Measurements from ENCODE around the gene EIF6.
"Not testable (repeated sequence)": the region's sequence is repeated elsewhere in the genome, so short reads cannot be mapped to it uniquely, and the experiment has no call there.

The EIF6 gene

DNA sequence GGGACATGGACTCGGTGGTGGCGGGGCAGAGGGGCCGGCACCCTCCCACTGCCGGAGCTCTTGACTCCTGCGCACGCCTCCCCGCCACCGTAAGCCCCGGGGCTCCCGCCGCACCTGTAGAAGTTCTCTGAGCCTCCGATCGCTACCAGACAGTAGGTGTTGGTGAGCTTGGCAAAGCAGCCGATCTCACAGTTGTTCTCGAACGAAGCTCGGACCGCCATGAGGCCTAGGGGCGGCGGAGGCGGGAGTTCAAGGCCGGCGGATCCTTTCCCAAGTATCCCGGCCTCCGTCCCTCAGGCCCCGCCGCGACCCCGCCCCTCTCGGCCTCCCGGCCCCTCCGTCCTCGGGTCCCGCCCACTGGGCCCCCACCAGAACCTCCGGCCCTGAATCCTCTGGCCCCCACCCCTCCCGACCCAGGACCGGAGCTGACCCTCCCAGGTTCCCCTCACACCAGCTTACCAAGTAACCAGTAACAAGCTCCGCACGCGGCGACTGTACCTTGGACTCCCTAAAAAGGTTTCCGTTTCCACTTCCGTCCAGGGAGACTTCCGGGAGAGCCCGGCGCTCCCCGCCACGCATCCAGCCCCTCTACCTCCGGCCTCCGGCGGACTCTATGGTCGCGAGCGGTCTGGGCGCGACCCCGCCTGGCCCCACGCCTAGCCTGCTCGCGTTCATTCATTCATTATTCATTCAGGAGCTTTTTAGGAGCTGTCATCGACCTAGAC, at the start of gene EIF6:
Gene EIF6 (minus strand): TSS at position 506 of the 725 bp plus-strand sequence. CDS start 285 bp downstream, at position 221.
- no peak for FAIRE-seq

DNA sequence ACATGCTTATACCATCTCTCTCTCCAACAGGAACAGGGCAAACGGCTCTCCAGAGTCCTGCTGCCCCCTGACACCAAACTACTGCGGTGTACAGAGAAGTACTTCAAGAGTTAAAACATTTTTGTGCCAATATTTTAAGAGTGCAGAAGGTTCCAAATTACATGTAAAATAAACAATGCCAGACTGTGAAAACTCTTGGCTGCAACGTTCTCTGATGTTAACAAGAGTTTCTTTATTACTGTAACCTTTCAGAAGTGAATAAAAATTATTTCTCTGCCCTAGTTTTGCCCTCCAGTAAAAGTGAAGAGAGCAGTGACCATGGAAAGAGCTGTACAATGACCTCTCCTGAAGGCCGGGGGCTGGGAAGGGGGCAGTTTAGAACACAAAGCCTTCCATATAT, 49.0 kb upstream of the EIF6 start:
- FAIRE-seq = no peak

DNA sequence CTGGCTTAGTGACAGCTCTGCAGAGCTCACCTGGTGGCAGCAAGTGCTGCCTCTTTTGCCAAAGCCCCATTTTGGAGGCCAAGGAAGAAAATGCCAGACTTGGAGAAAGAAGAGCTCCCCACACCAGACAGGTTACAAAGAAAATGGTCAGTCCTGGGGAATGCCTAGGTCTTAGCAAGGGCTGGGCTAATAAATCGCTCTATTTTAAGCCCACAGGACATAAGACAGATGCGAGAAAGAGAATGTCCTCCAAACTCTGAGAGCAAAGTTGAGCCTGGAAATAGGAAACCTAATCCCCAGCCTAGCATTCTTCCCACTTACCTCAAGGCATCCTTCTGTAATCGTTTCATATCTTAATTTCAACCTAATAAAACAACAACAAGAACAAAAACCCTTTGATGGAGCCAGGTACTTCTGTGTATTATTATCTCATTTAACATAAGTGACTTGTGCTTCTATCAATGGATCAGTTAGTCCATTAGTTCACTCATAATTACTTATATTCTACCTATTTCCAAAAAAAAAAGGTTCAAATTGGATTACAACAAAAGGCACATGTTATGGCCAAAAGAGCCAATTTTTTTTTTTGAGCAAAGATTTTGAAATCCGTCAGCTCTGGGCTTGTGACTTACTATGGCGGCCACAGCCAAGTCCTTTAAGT, 48.1 kb upstream of the EIF6 start:
- FAIRE-seq = no peak

DNA sequence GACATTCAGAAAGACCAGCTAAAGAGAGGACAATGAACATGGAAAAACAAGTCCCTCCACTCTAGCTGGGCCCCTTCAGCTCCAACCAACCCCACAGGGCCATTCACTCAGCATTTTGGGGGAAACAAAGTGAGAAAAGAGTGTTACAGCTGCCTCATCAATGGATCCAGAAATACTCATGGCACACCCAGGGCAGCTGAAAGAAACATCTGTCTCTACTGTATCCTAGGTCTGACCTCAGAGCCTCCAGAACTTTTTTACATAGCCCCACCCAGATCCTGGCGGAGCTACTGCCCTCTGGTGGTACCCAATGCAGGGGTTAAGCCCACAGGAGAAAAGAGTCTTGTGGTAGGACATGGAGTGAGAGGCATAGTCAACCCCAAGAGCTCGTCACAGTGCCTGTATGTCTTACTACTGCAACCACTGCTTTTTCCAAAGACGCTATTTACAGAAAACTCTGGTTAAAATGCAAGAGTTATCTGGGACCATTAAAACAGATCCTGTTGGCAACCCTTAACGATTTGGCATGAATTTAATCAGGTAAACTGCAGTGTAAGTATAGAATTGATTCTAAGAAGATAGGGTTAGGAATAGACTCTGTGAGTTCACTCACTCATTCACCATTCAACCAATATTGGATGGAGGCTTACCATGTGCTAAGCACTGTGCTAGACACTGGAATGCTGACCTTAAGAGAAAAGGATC, 45.0 kb upstream of the EIF6 start:
- no peak for FAIRE-seq

DNA sequence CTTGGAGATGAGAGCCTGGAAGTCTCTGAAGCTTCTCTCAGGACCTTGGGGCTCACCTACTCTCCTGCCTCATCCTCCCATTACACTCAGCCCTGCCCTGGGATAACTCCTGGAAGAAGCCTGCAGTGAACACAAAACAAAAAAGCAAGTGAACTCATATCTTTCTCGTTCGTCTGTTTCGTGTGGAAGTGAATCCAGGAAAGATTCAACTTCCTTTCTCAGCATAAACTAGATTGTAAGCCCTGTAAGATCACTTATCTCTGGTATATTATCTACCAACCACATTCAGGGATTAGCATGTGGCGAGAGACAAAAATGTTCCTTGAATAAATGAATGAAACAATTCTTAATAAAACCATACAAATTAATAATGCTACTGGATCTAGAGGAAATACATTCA, 44.1 kb upstream of the EIF6 start:
- no peak for FAIRE-seq

DNA sequence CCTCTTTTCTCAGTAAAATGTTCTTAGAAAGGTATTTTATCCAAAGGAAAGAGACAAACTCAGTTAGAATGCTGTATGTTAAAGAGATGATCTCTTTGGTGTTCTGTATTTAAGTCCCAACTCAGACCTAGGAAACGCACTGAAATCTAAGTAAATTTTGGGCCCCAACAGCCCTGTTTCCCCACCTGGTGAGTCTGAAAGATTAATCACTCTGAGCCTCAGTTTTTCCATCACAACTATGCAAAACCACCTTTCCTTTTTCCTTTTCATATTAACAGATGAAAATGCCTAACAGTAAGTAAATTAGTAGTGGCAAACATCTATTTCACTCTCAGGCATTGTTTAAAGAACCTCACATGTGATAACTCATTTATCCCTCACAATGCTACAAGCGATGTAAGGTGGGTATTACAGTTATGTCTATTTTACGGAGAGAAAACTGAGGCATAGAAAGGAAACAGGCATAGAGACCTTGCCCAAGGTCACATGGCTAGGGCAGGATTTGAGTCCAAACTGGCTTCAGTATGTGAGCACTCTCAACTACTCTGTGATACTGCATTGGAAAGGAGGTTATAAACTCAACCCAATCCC, 43.6 kb upstream of the EIF6 start:
- no peak for FAIRE-seq

DNA sequence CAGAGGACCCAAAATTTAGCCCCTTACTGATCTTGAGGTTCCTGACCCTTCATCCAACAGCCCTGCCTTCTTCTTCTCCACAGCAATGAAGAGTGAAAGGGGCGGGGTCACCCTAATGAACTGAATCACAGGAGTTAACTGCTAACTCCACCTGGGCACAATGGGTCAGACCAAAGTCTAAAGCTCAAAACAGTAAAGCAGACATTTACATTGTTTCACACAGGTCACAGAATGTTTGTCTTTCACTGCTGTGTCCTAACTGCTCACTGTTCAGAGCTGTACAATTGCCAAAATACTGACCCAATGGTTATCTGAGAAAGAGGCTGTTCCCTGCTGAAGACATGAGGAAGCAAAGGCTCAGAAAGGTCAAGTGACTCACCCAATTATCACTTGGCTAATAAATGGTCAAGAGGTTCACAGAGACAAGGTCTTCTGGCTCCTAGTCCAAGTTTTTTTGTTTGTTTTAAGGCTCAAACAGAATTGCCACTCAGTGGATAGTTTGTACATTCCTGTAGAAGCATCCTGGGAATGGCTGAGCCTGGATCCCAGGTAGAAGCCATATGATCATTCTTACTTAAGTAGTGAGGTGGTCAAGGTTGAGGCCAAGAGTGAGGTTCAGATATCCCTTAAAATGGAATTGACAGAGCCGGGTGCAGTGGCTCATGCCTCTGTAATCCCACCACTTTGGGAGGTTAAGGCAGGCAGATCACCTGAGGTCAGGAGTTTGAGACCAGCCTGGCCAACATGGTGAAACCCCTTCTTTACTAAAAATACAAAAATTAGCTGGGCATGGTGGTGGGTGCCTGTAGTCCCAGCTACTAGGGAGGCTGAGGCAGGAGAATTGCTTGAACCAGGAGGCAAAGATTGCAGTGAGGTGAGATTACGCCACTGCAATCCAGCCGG, 42.8 kb upstream of the EIF6 start:
- FAIRE-seq = no peak

DNA sequence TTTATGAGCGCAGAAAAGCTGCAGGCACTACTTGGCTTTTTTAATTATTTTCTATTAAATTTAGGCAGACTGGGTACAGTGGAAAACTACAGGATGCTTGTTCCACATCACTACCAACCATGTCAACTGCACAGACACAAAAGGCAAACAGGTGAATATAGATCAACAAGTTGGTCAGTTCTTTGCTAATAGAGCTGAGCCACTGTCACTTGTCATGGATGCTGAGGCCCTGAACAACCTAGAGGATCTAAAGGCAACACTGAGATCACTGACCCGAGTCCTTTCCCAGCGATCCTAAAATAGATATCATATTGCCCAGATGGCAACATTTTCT, 42.1 kb upstream of the EIF6 start:
- no peak for FAIRE-seq

DNA sequence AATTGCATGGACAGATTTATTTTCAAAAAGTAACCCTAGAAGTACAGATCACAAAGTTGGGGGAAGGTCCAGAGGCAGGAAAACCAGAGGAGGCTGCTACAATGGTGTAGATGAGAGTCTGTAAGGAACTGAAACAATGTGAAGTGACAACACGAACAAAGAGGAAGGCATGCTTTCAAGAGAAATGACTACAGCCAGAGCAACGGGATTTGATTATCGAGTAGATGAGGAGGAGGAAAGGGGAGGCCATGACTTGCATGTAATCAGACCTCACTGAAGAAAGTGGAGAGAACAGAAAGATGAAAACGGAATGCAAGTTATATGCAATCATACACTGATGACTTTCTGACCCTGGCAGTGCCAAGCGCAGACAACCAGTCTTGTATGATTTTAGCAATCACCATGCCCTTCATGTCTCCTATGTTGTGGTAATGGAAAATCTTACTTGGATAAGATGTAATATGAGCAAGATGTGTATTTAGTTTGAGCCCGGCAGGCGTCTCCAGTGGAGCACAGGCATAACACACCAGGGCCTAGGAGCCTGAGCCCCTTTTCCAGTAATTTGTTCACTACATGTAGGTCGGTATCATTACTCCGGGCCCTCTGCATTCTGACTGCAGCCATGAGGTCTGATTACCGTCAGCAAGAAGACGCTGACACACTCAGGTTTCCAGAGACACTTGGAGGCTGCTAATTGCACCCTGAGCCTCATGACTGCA, 41.6 kb upstream of the EIF6 start:
- FAIRE-seq = no peak

DNA sequence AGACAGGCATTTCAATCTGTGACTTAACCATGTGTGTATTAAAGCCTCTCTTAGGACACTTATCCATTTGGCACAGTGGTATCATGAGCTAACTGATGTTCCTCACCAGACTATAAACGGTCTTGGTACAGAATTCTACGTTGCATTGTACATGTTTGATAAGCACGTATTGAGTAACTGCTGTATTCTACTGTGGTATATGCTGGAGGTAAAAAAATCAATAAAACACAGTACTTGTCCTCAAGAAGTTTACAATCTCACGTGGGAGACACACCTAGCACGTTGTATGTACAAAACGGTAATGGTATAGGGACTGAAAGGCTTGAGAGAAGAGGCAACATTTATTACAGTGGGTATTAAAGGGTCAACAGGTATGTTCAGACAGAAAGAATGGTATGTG, 40.8 kb upstream of the EIF6 start:
- no peak for FAIRE-seq

DNA sequence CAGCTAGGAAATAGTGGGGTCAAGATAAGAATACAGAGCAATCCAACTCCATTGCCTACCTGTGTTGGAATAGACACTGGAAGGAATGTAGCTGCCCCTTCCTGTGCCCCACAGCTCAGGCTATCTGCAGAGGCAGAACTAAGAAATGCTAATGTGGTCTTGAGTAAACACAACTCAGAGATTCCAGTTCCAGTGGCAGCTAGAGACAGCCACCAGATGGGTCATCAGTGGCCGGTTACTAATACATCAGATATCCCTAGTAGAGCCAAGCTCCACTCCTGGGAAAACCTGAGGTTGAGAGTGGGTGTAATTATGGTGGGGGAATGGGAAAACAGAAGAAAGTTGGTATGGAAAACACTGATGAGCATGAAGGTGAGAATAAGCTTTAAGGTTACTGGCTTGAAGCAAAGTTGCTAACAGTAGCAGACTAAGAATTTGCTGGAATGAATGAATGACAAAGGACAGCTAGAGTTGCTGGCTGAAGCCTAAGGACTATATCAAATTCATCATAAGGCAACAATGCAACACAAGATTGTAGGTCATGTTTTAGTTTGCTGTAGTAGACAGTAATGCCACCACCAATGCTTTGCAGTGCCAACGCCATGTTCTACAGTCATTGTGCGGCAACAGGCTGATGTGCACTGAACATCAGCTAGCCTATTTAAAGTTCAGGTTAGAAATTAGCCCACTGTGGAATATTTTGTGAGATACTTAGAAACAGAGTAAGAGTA, 36.0 kb upstream of the EIF6 start:
- no peak for FAIRE-seq

DNA sequence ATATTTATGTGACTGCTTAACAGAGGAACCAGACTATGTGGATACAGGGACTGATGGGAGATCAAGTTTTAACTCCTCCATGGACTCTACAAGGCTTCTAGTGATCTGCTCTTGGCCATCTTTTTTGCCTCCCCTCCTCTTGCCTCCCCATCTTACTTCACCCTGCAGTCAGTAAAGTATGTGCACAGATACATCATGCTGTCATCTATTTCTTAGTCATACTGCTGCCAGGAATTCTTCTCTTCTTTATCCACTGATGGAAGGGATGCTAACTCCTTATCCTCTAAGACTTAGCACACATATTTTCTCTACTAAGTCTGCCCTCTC, 35.3 kb upstream of the EIF6 start:
- FAIRE-seq = no peak

DNA sequence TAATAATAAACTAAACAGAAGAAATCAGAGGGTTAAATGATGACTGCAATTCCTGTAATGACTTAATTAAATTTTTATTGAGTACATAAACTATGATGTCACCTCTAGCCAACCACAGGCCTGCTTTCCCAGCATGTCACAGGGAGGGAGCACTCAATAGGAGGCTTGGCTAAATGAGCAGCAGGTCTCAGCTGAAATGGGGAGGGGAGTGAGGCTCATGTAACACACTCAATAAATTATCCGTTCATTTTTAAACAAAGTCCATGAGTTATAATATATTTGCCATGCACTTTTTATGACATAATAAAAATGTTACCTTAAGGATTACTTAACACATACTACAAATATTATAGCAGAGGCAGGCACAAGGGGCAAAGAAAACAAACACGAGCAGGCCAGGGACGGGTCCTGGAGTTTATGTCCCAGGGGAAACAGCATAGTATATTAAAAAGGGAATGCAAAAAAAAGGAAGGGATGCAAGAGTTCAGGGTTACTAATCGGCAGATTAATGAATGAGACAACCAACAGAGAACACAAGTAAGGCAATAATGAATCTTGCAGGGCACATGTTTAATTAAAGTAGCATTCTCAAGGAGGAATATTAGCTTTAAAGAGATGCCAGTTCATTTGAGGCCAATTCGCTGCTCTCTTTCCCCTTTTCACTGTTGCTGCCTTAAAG, 34.8 kb upstream of the EIF6 start:
- no peak for FAIRE-seq

DNA sequence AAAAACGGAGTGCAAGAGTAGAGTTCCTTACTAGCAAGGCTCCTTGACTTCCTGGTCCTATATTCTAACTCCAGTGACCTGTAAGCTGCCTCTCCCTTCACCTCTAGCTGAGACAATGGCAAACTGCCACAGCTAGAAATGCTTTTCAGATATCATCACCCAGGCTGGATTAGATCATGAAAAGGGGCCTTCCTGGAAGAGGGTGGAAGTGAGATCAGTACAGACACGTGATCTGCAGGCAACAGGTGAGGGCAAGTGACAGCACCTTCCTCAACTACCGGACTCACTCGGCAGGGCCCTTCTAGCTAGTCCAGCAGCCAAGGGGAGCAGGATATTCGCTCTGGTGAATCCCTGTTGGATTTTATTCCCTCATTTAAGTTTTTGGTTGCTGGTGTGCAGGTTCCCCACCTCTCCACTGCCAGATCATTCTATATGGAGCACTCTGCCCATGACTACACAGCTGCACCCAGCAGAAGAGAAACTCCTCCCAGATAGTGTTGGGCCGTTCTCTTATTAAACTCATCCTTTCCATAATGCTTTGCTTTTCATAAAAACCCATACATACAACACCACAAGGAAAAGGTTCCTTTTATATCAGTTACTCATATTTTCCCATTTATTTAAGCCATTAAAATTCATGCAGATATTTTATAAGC, 34.1 kb upstream of the EIF6 start:
- no peak for FAIRE-seq

DNA sequence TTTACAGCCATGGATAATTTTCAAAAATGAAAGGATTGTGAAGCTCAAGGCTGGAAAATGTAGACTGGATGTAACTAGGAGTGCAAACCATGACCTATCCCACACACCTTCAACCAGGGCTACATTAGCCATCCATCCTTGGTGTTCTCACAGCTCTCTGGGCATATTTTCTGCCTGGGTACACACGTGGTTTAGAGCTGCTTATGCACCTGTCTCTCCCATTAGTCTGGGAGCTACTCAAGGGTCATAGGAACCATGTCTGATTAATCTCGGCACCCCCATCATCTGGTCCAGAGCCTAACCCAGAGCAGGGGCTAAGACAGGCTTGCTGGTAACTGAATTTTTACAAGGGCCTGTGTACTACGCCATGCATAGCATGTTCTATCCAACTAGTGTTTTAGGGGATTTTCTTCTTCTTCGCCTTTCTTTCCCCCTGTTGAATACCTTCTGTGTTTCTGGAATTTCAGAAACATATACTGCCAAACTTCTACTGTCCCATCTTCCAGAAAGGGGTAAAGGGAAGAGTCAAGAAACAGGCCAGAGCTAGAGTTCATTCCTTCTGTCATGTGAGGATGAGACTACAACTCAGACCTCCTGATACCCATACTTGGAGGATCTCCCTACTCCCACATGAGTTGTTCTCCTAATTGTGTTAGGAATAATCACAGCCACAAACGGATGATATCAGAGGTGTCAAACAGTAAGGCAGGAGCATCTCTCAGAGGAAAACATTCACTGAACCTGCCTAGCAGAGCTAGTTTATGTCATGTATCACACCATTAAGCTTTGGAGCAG, 33.0 kb upstream of the EIF6 start:
- no peak for FAIRE-seq

DNA sequence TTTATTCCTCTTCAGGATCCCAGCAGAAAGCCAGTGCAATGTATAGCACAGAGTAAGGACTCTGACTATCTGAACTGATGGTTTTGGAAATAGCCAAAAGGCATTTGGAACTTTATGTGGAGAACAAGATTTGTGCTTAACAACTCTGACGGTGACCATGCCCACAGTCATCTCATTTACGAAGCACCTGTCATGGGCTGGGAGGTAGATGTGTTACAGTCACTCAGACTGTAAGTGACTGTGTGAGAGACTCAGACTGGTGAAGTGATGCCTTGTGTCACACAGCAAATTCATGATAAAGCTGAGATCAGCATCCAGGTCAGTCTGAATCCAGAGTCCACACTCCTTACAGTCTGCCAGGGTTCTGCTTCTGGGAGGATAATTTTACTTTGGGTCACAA, 31.5 kb upstream of the EIF6 start:
- no peak for FAIRE-seq

DNA sequence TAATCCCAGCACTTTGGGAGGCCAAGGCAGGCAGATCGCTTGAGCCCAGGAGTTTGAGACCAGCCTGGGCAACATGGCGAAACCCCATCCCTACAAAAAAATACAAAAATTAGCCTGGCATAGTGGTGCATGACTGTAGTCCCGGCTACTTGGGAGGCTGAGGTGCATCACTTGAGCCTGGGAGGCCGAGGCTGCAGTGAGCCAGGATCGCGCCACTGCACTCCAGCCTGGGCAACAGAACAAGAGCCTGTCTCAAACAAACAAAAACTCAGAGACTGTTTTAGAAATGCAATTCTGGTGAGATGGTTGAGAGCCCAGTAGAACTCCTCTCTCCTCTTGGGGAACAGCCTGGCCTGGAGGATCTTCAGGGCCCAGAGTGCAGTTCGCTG, 31.1 kb upstream of the EIF6 start:
- FAIRE-seq = not testable (repeated sequence)

DNA sequence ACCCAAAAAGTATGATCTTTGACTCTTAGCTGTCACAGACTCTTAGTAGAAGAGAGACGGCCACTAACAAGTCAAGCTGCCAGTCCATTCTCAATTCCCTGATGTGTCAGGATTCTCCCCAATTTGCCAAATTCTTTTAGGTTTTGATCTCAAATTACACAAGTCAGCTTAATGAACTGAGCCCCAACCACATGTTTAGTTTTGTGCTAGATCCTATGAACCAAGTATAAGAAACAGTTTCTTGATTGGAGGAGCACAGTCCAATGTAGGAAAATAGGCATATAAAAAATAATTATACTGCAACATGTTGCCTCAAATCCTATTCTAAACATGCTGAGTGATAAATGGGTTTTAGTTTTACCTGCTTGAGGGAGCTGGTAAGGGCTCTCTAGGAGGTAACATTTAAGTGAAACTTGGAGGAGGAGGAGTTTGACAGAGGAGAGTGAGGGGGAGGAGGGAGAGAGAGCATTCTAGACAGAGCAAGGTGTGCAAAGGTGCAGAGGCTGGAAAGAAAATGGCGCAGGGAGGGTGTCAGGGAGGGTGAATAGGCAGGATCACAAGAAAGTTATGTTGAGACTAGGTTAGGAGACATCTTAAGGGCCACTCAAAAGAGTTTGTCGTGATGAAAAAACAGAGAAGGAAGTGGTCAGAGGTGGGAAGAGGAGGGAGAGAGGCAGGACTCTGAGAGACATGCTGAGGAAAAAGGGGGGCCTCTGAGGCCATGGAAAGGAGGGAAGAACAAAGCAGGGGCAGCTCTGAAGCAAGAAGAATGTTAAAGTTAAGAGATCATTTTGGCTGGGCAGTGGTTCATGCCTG, 30.5 kb upstream of the EIF6 start:
- no peak for FAIRE-seq

DNA sequence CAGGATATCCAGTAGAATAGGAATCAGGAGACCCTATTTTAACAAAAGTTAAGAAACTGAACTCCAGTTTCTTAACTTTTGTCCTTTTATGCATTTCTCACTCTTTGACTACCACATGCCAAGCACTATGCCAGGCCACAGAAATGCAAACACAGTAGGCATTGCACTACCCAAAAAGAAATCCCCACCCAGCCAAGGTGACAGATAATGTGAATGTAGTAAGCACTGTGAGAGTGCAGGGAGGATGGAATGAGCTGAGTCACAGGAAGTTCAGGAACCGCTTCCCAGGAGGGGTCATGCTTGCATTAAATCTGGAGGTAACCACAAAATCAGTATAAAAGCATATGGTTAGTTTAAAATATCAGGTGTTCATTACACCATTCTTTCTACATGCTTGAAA, 27.7 kb upstream of the EIF6 start:
- no peak for FAIRE-seq

All from endometrium (tissue), 2 donors.